CD14-positive monocyte (primary cell): ENCODE measurements around the gene OLFM3. TPM values are rescaled to one million over a fixed set of nuclear protein-coding genes. Genes with fewer than 3 reads are reported as not detected.

ENCODE experiments used
- DNase-seq, 3 donors: peaks; one replicate each; pipeline ENCODE4 v3.0.0-alpha.2; 2011 to 2022
- H2AFZ ChIP-seq: 2 replicates; pipeline ENCODE4 v1.6.0; 2012; ENCODE audit warnings: mild to moderate bottlenecking, low read depth, low read length, inconsistent platforms; ENCODE audit not compliant: insufficient read depth, poor library complexity, severe bottlenecking
- H3K27ac ChIP-seq, 2 donors: 1 replicate in 1 of 2; 2 replicates in 1 of 2; pipeline ENCODE4 v1.5.1; 2012 to 2013; ENCODE audit warnings: low read length in 2 of 2, control low read depth in 1 of 2, inconsistent platforms in 1 of 2, low read depth in 1 of 2, mild to moderate bottlenecking in 1 of 2
- H3K27me3 ChIP-seq, 2 donors: one replicate each; pipeline versions ENCODE4 v1.6.0 to v1.6.1; 2011 to 2013; ENCODE audit warnings: low read length in 2 of 2; ENCODE audit not compliant: control insufficient read depth in 2 of 2, insufficient read depth in 2 of 2
- H3K36me3 ChIP-seq, 2 donors: replicated peaks in 1 of 2; 1 replicate in 1 of 2; 2 replicates in 1 of 2; pipeline versions ENCODE4 v1.5.1 to v1.6.1; 2012 to 2013; ENCODE audit warnings: low read length in 2 of 2, control low read depth in 1 of 2, inconsistent platforms in 1 of 2, mild to moderate bottlenecking in 1 of 2; ENCODE audit not compliant: insufficient read depth in 2 of 2, control insufficient read depth in 1 of 2
- H3K4me1 ChIP-seq, 2 donors: 1 replicate in 1 of 2; 2 replicates in 1 of 2; pipeline versions ENCODE4 v1.5.1 to v1.6.1; 2012 to 2013; ENCODE audit warnings: low read length in 2 of 2, control low read depth in 1 of 2, inconsistent platforms in 1 of 2, mild to moderate bottlenecking in 1 of 2, moderate library complexity in 1 of 2; ENCODE audit not compliant: insufficient read depth in 2 of 2, control insufficient read depth in 1 of 2
- H3K4me2 ChIP-seq: replicated peaks from 2 replicates; pipeline ENCODE3; 2012; ENCODE audit warnings: low read length, moderate library complexity, mild to moderate bottlenecking; ENCODE audit not compliant: poor library complexity, severe bottlenecking; ENCODE audit errors: extremely low read depth
- H3K4me3 ChIP-seq, 3 experiments: fragments of 200-600 bp in 1 of 3; sonication (generic) in 1 of 3; replicated peaks in 1 of 3; 1 replicate in 2 of 3; 2 replicates in 1 of 3; pipeline ENCODE4 v1.5.1; 2011 to 2013; ENCODE audit warnings: low read length in 3 of 3, mild to moderate bottlenecking in 3 of 3, control low read depth in 2 of 3, low read depth in 2 of 3, inconsistent platforms in 1 of 3, moderate library complexity in 1 of 3
- H3K79me2 ChIP-seq: 2 replicates; pipeline ENCODE4 v1.6.0; 2012; ENCODE audit warnings: mild to moderate bottlenecking, control low read depth, inconsistent platforms, low read length, moderate library complexity; ENCODE audit not compliant: insufficient read depth
- H3K9ac ChIP-seq: 2 replicates; pipeline ENCODE4 v1.6.0; 2017; ENCODE audit warnings: low read length, mild to moderate bottlenecking; ENCODE audit not compliant: insufficient read depth, poor library complexity, severe bottlenecking
- H3K9me3 ChIP-seq, 2 donors: replicated peaks in 1 of 2; 1 replicate in 1 of 2; 2 replicates in 1 of 2; pipeline versions ENCODE4 v1.5.1 to v1.6.1; 2012 to 2013; ENCODE audit warnings: low read length in 2 of 2, control low read depth in 1 of 2; ENCODE audit not compliant: control insufficient read depth in 1 of 2, insufficient read depth in 1 of 2
- H4K20me1 ChIP-seq: 2 replicates; pipeline ENCODE4 v1.6.0; 2012; ENCODE audit warnings: mild to moderate bottlenecking, low read length, control low read depth, moderate library complexity; ENCODE audit not compliant: insufficient read depth
- H3K27ac Mint-ChIP-seq, 7 donors: one replicate each; pipeline ENCODE4 v1.8.0; 2020; ENCODE audit warnings: mild to moderate bottlenecking in 7 of 7, mixed read lengths in 7 of 7, moderate library complexity in 6 of 7, inconsistent platforms in 2 of 7
- H3K27me3 Mint-ChIP-seq, 3 donors: one replicate each; pipeline ENCODE4 v1.8.0; 2021 to 2022; ENCODE audit warnings: low read depth in 3 of 3, mild to moderate bottlenecking in 3 of 3, mixed read lengths in 3 of 3, moderate library complexity in 3 of 3, inconsistent platforms in 1 of 3
- H3K36me3 Mint-ChIP-seq, 2 donors: one replicate each; pipeline ENCODE4 v1.8.0; 2020; ENCODE audit warnings: mixed read lengths in 2 of 2, inconsistent platforms in 1 of 2, mild to moderate bottlenecking in 1 of 2
- H3K4me1 Mint-ChIP-seq: one replicate; pipeline ENCODE4 v1.8.0; 2020; ENCODE audit warnings: mild to moderate bottlenecking, mixed read lengths
- H3K4me3 Mint-ChIP-seq, 2 donors: one replicate each; pipeline ENCODE4 v1.8.0; 2020; ENCODE audit warnings: mild to moderate bottlenecking in 2 of 2, mixed read lengths in 2 of 2, moderate library complexity in 1 of 2
- H3K9me3 Mint-ChIP-seq, 7 donors: one replicate each; pipeline ENCODE4 v1.8.0; 2020 to 2022; ENCODE audit warnings: mixed read lengths in 7 of 7, mild to moderate bottlenecking in 6 of 7, moderate library complexity in 6 of 7, inconsistent platforms in 2 of 7
- CTCF ChIP-seq: fragments of 200-600 bp; IDR thresholded peaks from one replicate; pipeline ENCODE4 v1.8.0; 2022; ENCODE audit warnings: antibody characterized with exemption, mild to moderate bottlenecking
- WGBS: methylation state at CpG from one replicate; pipeline ENCODE4 v1.1.5; 2013; ENCODE audit warnings: missing lambda C conversion rate; ENCODE audit not compliant: insufficient coverage; 5-methylcytosine and 5-hydroxymethylcytosine counted together
- intact Hi-C, 2 donors: fragments of 100-400 bp; cut with micrococcal nuclease; formaldehyde crosslinking; loops; one replicate each; pipeline versions ENCODE4 v1.15.0 to v1.15.1; 2023
- polyA plus RNA-seq, 3 donors: library from polyadenylated mRNA; depleted of rRNA in 1 of 3; unstranded in 2 of 3; stranded (reverse) in 1 of 3; fragments of 300-500 nt in 2 of 3; fragments of >200 nt in 1 of 3; fragmentation: Illumina TruSeq in 2 of 3; gene quantifications; 1 replicate in 2 of 3; 2 replicates in 1 of 3; pipeline ENCODE4 v1.2.3, GENCODE V29; 2012 to 2021

Gene OLFM3
- polyA plus RNA-seq, 3 donors, result not detected

DNA sequence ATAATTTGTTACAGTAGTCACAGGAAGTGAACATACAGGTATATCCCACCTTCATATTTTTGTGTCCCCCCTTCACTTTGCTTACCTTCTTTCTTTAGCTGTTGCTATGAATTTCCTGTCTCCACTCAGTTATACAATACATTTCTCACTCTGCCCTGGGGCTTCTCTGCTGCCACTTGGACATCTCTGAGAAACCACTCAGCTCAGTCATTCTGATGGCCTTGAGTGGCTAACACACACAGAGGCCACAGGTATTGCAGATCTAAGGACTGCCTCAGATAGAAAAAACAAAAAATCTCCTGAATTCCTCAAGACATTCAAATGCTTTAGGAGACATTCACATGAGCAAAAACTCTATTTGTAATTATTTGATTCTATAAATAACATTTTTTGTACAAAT is 87.7 kb downstream of the OLFM3 start:
- H3K27me3 ChIP-seq, result no peaks in the 10 kb centered on the region
- Mint-ChIP-seq H3K4me1 (no peaks in the 10 kb centered on the region), H3K36me3 (no peaks in the 10 kb centered on the region), H3K4me3 (no peak overlapping the region), H3K27me3 (no peaks in the 10 kb centered on the region), H3K27ac (no peak overlapping the region), H3K9me3 (peaks cover 0 to 4% (median 0%) of the 10 kb centered on the region in 7 donors)
- H3K79me2 ChIP-seq, result no peaks in the 10 kb centered on the region
- H3K4me2 ChIP-seq, result no peak overlapping the region
- DNase-seq, result no peak
- no peak overlapping the region for H2AFZ ChIP-seq
- H3K9ac ChIP-seq, result no peak overlapping the region
- no peak for TF ChIP-seq CTCF
- no peaks in the 10 kb centered on the region for H3K36me3 ChIP-seq
- H3K27ac ChIP-seq, result no peak overlapping the region
- no peaks in the 10 kb centered on the region for H4K20me1 ChIP-seq
- H3K9me3 ChIP-seq, result no peaks in the 10 kb centered on the region
- no peak overlapping the region for H3K4me3 ChIP-seq
- H3K4me1 ChIP-seq, result no peaks in the 10 kb centered on the region
- intact Hi-C loops, result no loop called here

DNA sequence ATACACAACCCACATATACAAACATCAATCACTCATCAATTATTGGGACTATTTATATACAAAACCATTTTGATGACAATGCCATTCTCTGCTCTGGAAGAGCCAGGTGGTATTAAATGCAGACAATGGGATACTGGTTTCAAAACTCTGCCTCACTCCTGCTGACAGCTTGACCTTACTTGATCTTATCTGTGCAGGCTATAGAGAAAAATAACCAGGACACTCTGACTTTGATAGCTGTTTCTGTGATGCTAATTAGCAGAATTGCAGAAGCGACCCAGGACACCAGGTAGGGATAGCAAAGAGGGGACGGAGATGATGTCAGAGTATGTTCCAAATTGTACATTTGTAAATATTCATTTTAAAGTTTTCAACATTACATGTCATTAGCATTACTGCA is 89.5 kb downstream of the OLFM3 start:
- H3K4me1 Mint-ChIP-seq, result no peaks in the 10 kb centered on the region
- Histone ChIP-seq H3K4me3 (no peak overlapping the region), H4K20me1 (no peaks in the 10 kb centered on the region), H3K9me3 (no peaks in the 10 kb centered on the region), H2AFZ (no peak overlapping the region), H3K27ac (no peak overlapping the region), H3K79me2 (no peaks in the 10 kb centered on the region), H3K9ac (no peak overlapping the region), H3K36me3 (no peaks in the 10 kb centered on the region), H3K27me3 (no peaks in the 10 kb centered on the region), H3K4me2 (no peak overlapping the region), H3K4me1 (peaks cover 0 to under 1% of the 10 kb centered on the region in 2 donors)
- H3K36me3 Mint-ChIP-seq, result no peaks in the 10 kb centered on the region
- DNase-seq, result no peak
- peaks cover 0 to 4% (median 0%) of the 10 kb centered on the region in 7 donors for H3K9me3 Mint-ChIP-seq
- intact Hi-C loops, result no loop called here
- H3K27ac Mint-ChIP-seq, result no peak overlapping the region
- no peak for TF ChIP-seq CTCF
- no CpG with 5 or more reads among the region's 2 CpGs for WGBS
- no peaks in the 10 kb centered on the region for H3K27me3 Mint-ChIP-seq
- no peak overlapping the region for H3K4me3 Mint-ChIP-seq
